OCI-LY7 (cell line): Measurements from ENCODE around the gene NCOA5. TPM values are rescaled to one million over a fixed set of nuclear protein-coding genes. Genes with fewer than 3 reads are reported as not detected.

Experiments used
- BruUV-seq: library from RNA; stranded (reverse); fragments of 400-500 nt; replicated peaks from 2 replicates; lab custom pipeline; 2021; lab: Mats Ljungman, UMichigan
- CTCF ChIA-PET: fragments of 300-600 bp; sonication (Branson Sonifier 250); formaldehyde crosslinking; loops from one replicate; lab custom pipeline; 2022; ENCODE audit warnings: antibody characterized with exemption; ENCODE audit not compliant: unreplicated experiment; lab: Charles Lee
- POLR2A ChIA-PET: fragments of 300-600 bp; sonication (Branson Sonifier 250); formaldehyde crosslinking; loops from one replicate; lab custom pipeline; 2022; ENCODE audit warnings: antibody characterized with exemption; lab: Charles Lee
- DNase-seq: peaks from one replicate; pipeline ENCODE4 v3.0.0-alpha.2; 2015; ENCODE audit warnings: low spot score
- H2AFZ ChIP-seq: fragments of 200-600 bp; sonication (generic), shearing (Covaris generic); 2 replicates; pipeline ENCODE4 v1.6.1; 2014; ENCODE audit warnings: mild to moderate bottlenecking, antibody characterized with exemption, low read length, moderate library complexity
- H3K27ac ChIP-seq: fragments of 200-600 bp; sonication (generic); 2 replicates; pipeline ENCODE4 v1.5.1; 2014; ENCODE audit warnings: mixed run types, low read depth, mild to moderate bottlenecking, moderate library complexity, low read length, inconsistent platforms; ENCODE audit not compliant: poor library complexity, severe bottlenecking
- H3K36me3 ChIP-seq: fragments of 200-600 bp; sonication (generic); 2 replicates; pipeline ENCODE4 v1.6.1; 2014; ENCODE audit warnings: mild to moderate bottlenecking, antibody characterized with exemption, low read length, moderate library complexity, mixed read lengths; ENCODE audit not compliant: insufficient read depth
- H3K4me1 ChIP-seq: fragments of 200-600 bp; sonication (generic); 2 replicates; pipeline ENCODE4 v1.5.1; 2014; ENCODE audit warnings: mild to moderate bottlenecking, low read length; ENCODE audit not compliant: insufficient read depth, poor library complexity, severe bottlenecking
- H3K4me2 ChIP-seq: fragments of 200-600 bp; sonication (generic); 2 replicates; pipeline ENCODE4 v1.6.1; 2014; ENCODE audit warnings: mild to moderate bottlenecking, low read length
- H3K4me3 ChIP-seq: fragments of 200-600 bp; sonication (generic); 2 replicates; pipeline ENCODE4 v1.5.1; 2014; ENCODE audit warnings: mild to moderate bottlenecking, low read depth, low read length; ENCODE audit not compliant: poor library complexity, severe bottlenecking
- H3K79me2 ChIP-seq: fragments of 200-600 bp; sonication (generic); 2 replicates; pipeline ENCODE4 v1.6.1; 2016; ENCODE audit warnings: low read depth, mild to moderate bottlenecking, low read length, moderate library complexity, mixed read lengths; ENCODE audit not compliant: insufficient read depth
- H3K9me2 ChIP-seq: fragments of 200-600 bp; sonication (generic); 2 replicates; pipeline ENCODE4 v1.6.1; 2016; ENCODE audit warnings: mild to moderate bottlenecking, low read length, mixed read lengths; ENCODE audit not compliant: insufficient read depth
- H3K9me3 ChIP-seq: fragments of 200-600 bp; sonication (generic); 2 replicates; pipeline ENCODE4 v1.6.1; 2014; ENCODE audit warnings: mild to moderate bottlenecking, mixed run types, low read length, mixed read lengths
- H4K20me1 ChIP-seq: fragments of 200-600 bp; sonication (generic); 2 replicates; pipeline ENCODE4 v1.6.1; 2014; ENCODE audit warnings: mild to moderate bottlenecking, antibody characterized with exemption, low read length, moderate library complexity, mixed read lengths; ENCODE audit not compliant: insufficient read depth
- CTCF ChIP-seq: fragments of 200-600 bp; sonication (generic); conservative IDR thresholded peaks from 2 replicates; pipeline ENCODE4 v1.5.1; 2014; ENCODE audit warnings: mild to moderate bottlenecking, antibody characterized with exemption, low read length, moderate library complexity, mixed read lengths
- EZH2phosphoT487 ChIP-seq: fragments of 200-600 bp; sonication (generic); IDR thresholded peaks from 2 replicates; pipeline ENCODE4 v1.6.1; 2018; ENCODE audit warnings: low read depth, borderline replicate concordance, mild to moderate bottlenecking, mixed run types, antibody characterized with exemption, low read length, moderate library complexity, mixed read lengths
- intact Hi-C: fragments of 100-400 bp; cut with micrococcal nuclease; formaldehyde crosslinking; loops from one replicate; pipeline ENCODE4 v1.10.0; 2022; ENCODE audit not compliant: unreplicated experiment
- total RNA-seq, 2 experiments: library from RNA; depleted of rRNA in 1 of 2; stranded (reverse); fragments of >200 nt in 1 of 2; shearing (Covaris generic) in 1 of 2; gene quantifications; 2 replicates each; pipeline ENCODE4 v1.2.3, GENCODE V29; 2014 to 2022

The NCOA5 gene
- total RNA-seq, 2 experiments from 2014 or later: 23.4 to 33.7 TPM

- Histone ChIP-seq H3K4me2 (no peak overlapping the region), H4K20me1 (no peaks in the 10 kb centered on the region; the same call in 1 of the 2 replicates), H2AFZ (no peak overlapping the region), H3K9me3 (no peaks in the 10 kb centered on the region), H3K36me3 (peaks cover 32% of the 10 kb centered on the region), H3K9me2 (no peaks in the 10 kb centered on the region), H3K4me1 (peaks cover 23% of the 10 kb centered on the region), H3K27ac (no peak overlapping the region), H3K79me2 (no peaks in the 10 kb centered on the region), H3K4me3 (no peak overlapping the region)
- ChIA-PET POLR2A (no interaction called here), CTCF (no interaction called here)
- intact Hi-C loops: no loop called here
- no peak for DNase-seq
- BruUV-seq: no TSS peak
- TF ChIP-seq EZH2phosphoT487: no peak
Measured at GRCh38 chr20:46057856-46058598, 31.7 kb downstream of the NCOA5 start.

GRCh38 chr20:46056970-46057855 lies 32.5 kb downstream of the NCOA5 start:
- H3K9me3 ChIP-seq: no peaks in the 10 kb centered on the region
- peaks cover 24% of the 10 kb centered on the region for H3K36me3 ChIP-seq
- H3K79me2 ChIP-seq: no peaks in the 10 kb centered on the region
- no peak overlapping the region for H3K4me2 ChIP-seq
- POLR2A ChIA-PET: no interaction called here
- H2AFZ ChIP-seq: no peak overlapping the region
- CTCF ChIA-PET: no interaction called here
- no peaks in the 10 kb centered on the region; the same call in 1 of the 2 replicates for H4K20me1 ChIP-seq
- no peaks in the 10 kb centered on the region for H3K9me2 ChIP-seq
- no TSS peak for BruUV-seq
- intact Hi-C loops: no loop called here
- H3K4me3 ChIP-seq: no peak overlapping the region
- peaks cover 23% of the 10 kb centered on the region for H3K4me1 ChIP-seq
- TF ChIP-seq CTCF (no peak), EZH2phosphoT487 (no peak)
- no peak overlapping the region for H3K27ac ChIP-seq
- DNase-seq: no peak

GRCh38 chr20:46056027-46056833 lies 33.5 kb downstream of the NCOA5 start:
- Histone ChIP-seq H4K20me1 (no peaks in the 10 kb centered on the region; the same call in 1 of the 2 replicates), H2AFZ (no peak overlapping the region), H3K4me1 (peaks cover 14% of the 10 kb centered on the region), H3K79me2 (no peaks in the 10 kb centered on the region), H3K4me2 (no peak overlapping the region), H3K36me3 (peaks cover 14% of the 10 kb centered on the region), H3K27ac (no peak overlapping the region), H3K4me3 (no peak overlapping the region), H3K9me3 (no peaks in the 10 kb centered on the region), H3K9me2 (no peaks in the 10 kb centered on the region)
- ChIA-PET CTCF (no interaction called here), POLR2A (no interaction called here)
- no peak for DNase-seq
- intact Hi-C loops: no loop called here
- BruUV-seq: no TSS peak
- TF ChIP-seq EZH2phosphoT487 (no peak), CTCF (no peak)
